HG02884 (cell line): ENCODE data around the gene UMODL1.

Source experiments
- ATAC-seq: cut with Tn5 transposase; IDR thresholded peaks from one replicate; pipeline ENCODE4 v1.9.1; 2021; ENCODE audit warnings: mild to moderate bottlenecking, moderate library complexity; ENCODE audit not compliant: unreplicated experiment

The UMODL1 gene

GRCh38 chr21:42125571-42126544 lies 54.7 kb downstream of the UMODL1 start:
- ATAC-seq, result no peak

DNA sequence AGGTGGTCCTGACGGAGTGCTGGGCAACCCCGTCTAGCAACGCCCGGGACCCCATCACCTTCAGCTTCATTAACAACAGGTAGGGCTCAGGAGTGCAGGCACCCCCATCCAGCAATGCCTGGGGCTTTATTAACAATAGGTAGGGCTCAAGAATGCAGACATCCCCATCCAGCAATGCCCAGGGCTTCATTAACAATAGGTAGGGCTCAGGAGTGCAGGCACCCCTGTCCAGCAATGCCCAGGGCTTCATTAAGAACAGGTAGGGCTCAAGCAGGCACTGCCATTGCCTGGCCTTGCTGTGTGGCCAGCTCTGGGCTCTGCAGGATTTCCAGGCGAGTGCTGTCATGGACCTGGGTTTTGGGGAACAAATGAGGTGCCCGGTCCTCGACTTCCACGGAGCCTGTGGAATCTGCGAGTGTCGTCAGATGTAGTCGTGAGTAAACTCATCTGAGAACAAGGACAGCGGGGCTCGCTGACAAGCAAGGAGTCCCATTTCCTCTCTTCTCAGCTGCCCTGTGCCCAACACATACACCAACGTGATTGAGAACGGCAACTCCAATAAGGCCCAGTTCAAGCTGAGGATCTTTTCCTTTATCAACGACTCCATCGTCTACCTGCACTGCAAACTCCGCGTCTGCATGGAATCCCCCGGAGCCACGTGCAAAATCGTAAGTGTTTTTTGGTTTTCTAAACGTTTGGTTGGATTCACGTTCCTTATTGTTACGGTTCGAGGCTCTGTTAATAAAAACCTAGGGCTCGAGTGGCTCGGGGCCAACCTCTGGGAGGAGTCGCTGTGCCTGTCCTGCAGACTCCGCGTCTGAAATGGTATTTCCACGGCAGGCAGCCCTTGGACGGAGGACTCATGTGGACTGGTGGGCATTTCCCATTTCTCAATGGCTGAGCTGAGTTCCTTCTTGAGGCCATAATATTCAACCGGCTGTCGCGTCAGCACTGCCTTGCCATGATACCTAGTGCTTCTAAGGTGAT lies 56.3 kb downstream of the UMODL1 start:
- no peak for ATAC-seq

DNA sequence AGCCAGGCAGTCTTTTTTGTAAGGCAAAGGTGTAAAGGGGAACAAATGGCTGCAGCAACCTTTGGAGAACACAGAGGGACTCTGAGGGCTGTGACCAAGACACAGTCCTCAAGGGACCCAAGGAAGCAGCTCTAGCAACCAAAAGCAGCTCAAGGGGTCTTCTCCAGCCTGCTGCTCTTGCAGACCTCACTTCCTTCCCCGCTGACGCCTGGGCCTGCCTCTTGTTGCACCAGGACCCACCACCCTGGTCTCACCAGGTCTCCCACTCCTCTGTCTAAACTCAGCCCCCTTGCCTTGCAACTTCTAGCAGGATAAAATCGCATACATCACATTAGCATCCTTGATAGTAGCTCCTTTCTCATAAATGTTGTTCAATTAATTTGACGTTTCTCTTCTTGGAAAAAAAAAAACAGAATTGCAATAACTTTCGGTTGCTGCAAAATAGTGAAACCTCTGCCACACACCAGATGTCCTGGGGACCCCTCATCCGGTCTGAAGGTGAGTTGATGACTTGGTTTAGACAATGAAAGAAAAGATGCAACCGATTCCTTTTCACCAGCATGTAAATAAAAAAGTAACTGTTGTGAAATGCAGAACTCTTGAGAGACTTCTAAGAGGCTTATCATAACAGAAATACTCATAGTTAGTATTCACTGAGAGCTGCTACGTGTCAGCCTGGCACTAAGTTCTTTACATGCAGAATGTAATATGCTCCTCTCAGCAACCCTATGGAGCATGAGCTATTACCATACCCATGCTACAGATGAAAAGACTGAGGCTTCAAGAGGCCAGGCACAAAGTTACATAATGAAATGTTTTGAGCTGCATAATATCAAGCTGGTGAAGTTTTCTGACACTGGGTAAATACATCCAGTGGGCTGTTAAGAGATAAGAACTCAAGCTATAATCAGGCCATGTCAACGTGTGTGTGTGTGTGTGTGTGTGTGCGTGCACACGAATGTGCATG lies 58.5 kb downstream of the UMODL1 start:
- ATAC-seq, result no peak

DNA sequence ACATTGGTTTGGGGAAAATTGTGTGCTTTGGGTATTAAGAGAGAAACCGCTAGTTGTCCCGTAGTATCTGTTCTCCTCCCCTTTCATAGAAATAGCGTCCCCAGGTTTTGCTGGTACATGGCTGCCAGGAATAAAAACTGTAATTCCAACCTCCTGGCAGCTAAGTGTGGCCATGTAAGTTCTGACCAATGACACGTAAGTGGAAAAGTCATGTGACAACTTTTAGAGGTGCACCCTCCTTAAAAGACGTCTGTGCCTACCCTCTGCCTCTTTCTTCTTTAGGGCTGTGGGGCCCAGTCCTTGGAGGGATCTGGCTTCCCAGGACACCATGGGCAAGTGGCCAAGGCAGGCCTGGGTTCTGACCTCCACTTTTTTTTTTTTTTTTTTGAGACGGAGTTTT lies 59.3 kb downstream of the UMODL1 start:
- ATAC-seq, result no peak

DNA sequence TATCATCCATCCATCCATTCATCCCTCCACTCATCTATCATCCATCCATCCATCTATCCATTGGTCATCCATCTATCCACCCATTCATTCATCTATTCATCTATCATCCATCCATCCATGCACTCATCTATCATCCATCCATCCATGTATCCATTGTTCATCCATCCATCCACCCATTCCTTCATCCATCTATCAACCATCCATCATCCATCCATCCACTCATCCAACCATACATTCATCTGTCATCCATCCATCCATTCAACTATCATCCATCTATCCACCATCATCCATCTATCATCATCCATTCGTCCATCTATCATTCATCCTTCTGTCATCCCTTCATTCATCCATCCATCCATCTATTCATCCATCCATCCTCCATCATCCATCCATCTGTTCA lies 61.1 kb downstream of the UMODL1 start:
- no peak for ATAC-seq

DNA sequence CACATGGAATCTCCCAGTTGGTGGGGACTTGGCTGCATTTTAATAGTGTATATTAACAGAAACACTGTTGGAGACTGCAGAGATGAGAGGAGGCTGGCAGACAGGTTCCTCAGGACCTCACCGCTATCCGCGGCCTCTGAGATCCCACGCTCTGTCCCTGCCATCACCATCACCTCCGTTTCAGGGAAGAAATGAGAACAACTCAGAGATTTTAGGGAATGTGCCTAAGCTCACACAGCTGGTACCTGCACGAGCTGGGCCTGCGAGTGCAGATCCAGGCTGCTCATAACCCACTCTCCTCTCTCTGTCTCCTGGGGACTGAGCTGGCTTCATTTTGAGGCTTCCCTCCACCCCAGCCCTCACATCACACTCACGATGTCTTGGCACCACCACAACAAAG lies 62.0 kb downstream of the UMODL1 start:
- ATAC-seq, result no peak

GRCh38 chr21:42135386-42136052 lies 64.4 kb downstream of the UMODL1 start:
- no peak for ATAC-seq

DNA sequence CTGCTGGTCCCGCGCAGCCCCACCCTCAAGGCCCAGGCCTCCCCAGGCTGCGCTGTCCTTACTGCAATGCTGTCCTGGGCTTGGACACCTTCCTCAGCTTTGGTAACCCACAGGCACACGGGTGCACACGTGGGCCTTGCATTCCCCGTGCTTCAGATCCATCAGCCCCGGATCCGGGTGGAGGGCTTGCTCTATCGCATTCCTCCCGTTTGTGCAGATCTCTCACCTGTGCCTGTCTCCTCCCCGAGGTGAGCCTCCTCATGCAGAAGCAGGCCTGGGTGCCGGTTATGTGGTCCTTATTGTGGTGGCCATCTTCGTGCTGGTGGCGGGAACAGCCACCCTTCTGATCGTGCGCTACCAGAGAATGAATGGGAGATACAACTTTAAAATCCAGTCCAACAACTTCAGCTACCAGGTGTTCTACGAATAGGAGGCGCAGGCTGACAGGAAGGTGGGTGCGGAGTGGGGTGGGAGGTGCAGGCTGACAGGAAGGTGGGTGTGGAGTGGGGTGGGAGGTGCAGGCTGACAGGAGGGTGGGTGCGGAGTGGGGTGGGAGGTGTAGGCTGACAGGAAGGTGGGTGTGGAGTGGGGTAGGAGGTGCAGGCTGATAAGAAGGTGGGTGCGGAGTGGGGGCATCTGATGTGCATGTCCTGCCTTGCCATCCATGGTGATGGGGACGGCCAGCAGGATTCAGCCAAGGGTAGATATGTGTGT lies 66.2 kb downstream of the UMODL1 start:
- no peak for ATAC-seq

GRCh38 chr21:42140196-42140934 lies 69.2 kb downstream of the UMODL1 start:
- ATAC-seq, result no peak

DNA sequence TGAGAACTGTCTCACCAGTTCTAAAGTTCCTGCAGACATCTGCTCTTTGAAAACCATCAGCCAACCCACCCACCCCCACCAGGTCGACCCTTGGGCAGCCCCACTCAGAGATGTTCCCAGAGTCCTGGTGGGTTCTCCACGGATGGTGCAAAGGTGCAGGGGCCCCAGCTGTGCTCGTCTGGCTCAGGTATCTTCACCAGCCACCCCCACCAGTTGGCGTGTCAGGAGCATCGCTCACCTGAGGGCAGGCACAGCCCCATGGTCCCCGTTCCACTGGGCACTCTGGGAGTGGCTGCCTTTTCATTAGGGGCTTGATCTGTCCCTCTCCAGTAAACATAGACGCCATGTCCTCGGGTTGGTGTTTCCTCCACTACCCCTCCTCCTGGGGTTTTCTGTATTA lies 70.5 kb downstream of the UMODL1 start:
- no peak for ATAC-seq

DNA sequence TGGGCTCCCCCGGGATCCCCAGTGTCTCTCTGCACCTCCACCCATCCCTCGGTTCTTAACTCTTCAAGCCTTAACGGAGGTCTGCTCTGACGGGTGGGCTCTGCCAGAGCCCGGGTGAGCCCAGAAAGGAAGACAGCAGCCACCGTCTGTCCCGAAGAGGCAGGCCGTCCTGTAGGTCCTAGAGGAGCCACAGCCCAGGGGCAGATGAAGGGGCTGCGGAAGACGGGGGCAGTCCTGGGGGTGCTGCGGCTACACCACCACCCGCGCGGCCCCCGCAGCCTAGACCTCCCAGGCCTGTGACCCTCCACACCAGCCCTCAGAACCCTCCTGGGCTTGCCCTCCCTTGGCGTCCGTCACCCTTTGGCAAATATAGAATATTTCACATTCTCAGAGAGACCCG lies 71.0 kb downstream of the UMODL1 start:
- no peak for ATAC-seq

DNA sequence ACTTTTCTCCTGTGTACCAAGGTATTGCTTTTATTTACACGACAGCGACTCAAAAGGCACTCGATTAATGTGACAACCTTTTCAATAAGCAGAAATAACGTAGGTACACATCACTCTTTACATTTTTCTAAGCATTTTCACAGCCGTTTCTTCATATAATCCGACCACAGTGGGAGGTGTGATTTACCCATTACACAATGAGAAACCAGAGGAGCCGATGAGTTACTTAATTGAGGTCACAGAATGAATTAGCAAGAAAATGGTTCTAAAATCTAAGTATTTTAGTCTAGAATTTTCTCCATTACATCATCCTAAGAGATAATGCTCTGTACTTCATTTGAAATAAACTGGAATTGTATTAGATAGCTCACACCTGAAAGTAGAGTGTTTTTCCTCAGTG lies 71.5 kb downstream of the UMODL1 start:
- ATAC-seq, result no peak

DNA sequence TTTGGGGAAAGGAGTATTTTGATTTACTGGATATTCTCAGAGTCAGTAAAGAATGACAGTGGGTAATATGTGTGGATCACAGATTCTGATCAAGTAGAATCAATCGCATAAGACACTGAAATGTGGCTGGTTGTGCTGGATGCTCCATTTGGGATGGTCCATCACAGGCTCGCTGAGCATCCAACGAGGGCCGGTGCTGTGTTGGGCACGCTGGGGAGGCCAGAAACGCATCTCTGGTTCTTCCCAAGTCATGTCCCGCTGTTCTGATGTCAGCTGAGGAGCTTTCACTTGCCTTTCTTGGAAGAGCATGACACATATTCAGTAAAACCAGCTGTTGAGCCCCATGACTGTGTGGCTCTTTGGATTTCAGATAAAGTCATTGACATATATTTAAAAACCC lies 72.0 kb downstream of the UMODL1 start:
- no peak for ATAC-seq

DNA sequence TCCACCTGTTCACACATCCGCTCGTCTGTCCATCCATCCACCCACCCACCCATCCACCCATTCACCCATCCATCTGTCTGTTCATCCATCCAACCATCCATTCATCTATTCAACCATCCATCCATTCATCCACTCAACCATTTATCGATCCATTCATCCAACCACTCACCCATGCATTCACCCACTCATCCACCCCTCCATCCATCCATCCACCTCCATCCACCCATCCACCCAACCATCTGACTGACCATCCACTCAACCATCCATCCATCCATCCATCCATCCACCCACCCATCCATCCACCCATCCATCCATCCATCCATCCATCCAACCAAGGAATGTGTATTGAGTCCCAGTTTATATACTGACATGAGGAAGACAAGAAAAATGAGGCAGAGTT lies 73.1 kb downstream of the UMODL1 start:
- no peak for ATAC-seq

GRCh38 chr21:42144679-42145568 lies 73.8 kb downstream of the UMODL1 start:
- no peak for ATAC-seq

GRCh38 chr21:42145569-42146272 lies 74.6 kb downstream of the UMODL1 start:
- ATAC-seq, result no peak

DNA sequence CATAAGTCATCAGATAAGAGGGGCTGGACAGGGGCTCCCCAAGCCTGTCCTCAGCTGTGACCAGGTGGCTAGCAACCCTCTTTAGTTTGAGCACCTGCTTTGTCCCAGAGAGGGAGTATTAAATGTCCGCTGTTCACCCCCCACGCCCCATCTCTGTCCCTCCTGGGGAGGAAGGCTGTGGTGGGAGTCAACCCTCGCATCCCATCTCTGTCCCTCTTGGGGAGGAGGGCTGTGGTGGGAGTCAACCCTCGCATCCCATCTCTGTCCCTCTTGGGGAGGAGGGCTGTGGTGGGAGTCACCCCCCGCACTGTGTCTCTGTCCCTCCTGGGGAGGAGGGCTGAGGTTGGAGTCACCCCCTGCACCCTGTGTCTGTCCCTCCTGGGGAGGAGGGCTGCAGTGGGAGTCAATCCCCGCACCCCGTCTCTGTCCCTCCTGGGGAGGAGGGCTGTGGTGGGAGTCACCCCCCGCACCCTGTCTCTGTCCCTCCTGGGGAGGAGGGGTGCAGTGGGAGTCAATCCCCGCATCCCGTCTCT lies 75.2 kb downstream of the UMODL1 start:
- no peak for ATAC-seq
